GM19324 (cell line): Measurements from ENCODE around the gene GTF2A2.
A peak's percentile ranks its signal among the peaks of the same experiment; 100 is the strongest.
"Not testable (repeated sequence)": the region's sequence is repeated elsewhere in the genome, so short reads cannot be mapped to it uniquely, and the experiment has no call there.

Experiments used
- ATAC-seq: cut with Tn5 transposase; IDR thresholded peaks from one replicate; pipeline ENCODE4 v1.9.1; 2021; ENCODE audit warnings: mild to moderate bottlenecking, moderate library complexity; ENCODE audit not compliant: unreplicated experiment, low FRiP score

Gene GTF2A2

GRCh38 chr15:59656897-59657634 is at the start of gene GTF2A2:
Gene GTF2A2 (minus strand): TSS chr15:59657515. CDS start chr15:59652277, 5,238 bp downstream.
- peak; percentile 97 for ATAC-seq

DNA sequence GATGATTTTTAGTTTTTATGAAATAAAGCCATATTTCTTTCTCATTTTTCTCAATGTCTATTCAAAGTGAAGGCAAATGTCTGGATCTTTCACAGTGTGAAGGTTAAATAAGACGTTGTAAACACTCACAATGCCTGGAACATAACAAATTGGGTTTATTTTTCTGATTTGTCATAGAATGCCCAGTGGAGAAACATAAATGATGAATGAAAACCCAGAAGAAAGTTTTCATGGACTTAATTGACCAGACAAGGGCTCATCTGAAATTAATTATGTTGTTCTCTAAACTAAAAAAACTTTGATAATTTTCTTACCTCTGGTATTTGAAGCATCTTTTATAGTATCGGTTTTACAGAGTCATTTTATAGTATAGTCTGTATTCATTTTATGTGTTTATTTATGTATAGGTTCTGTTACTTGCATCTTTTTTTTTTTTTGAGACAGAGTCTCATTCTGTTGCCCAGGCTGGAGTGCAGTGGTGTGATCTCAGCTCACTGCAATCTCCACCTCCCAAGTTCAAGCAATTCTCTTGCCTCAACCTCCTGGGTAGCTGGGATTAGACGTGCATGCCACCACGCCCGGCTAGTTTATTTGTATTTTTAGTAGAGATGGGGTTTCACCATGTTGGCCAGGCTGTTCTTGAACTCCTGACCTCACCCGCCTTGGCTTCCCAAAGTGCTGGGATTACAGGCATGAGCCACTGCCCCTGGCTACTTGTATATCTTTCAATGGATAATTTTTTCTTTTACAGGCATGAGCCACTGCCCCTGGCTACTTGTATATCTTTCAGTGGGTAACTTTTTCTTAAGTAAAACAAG is 46.9 kb upstream of the GTF2A2 start:
- no peak for ATAC-seq

- no peak for ATAC-seq
These were observed 45.0 kb upstream of the GTF2A2 start for GRCh38 chr15:59702351-59702750.

DNA sequence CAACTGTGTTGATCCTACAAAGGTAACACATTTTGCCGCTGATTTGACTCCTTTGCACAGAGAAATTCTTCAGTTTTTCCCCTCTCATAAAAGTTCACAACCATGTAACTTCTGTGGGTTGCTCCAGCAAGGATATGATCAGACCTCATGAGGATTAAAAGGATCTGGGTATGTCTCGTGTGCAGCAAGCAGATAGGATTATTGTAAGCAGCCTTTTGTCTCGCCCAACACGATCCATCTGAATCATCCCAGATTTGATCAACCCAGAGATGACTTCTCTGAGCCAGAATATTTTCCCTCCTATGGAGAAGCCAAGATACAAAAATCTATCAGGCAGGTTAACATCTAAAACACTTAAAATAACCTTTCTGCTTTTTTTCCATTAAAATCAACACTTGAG is 44.6 kb upstream of the GTF2A2 start:
- ATAC-seq = no peak

DNA sequence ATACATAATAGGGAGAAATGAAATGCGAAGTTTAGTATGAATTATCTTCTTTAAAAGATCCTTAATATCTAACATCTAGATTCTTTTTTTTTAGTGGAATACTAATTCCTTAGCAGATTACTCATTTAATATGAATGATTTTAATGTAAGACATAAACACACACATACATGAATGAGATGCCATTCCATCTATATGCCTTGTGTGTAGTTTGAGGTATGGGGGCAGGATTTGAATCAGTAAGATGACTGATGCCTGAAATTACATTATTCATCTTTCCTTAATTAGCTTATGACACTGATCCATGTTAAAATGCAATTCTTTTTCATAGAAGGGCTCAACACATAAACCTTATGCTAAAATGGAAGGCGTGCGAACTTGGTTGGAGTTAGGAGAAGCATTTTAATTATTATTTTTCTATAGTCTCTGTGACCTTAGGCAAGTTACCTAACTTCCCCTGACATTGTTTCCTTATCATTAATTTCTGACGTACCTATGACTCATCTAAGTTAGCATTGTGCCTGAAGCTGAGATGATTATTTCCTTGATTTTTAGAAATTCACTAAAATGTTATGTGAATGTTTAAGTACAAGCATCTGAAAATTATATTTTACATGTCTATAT is 42.6 kb upstream of the GTF2A2 start:
- no peak for ATAC-seq

DNA sequence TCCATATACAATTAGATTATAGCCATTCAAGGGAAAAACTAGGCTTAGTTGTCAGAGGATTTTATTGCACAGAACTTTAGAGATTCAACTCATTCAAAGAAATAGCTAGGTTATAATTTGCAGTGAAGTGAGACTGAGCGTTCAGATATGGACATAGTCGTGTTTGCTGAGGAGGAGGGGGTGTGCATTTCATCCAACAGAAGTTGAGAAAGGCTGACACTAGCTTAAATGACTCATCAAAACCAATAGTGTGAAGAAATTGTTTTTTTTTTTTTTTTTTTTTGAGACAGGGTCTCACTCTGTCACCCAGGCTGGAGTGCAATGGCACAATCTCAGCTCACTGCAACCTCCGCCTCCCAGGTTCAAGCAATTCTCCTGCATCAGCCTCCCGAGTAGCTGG is 40.8 kb upstream of the GTF2A2 start:
- ATAC-seq = not testable (repeated sequence)

DNA sequence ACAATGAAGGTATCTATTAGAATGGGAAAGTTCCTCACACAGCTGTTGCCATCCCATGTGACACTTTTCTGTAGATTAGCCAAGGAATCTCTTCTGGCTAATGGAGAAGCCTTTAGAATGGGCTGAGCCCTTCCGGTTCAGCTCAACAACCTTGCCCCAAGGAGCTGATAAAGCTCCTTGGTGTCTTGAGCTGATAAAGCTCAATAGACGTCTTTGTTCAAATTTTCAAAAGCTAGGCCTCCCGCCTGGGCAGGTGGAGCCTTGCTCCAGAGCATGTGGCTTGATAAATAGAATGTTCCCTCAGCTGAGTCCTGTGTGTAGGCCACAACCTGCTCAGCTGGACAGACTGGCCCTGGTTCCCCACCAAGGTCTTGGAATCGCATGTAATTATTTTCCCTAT is 39.0 kb upstream of the GTF2A2 start:
- no peak for ATAC-seq

DNA sequence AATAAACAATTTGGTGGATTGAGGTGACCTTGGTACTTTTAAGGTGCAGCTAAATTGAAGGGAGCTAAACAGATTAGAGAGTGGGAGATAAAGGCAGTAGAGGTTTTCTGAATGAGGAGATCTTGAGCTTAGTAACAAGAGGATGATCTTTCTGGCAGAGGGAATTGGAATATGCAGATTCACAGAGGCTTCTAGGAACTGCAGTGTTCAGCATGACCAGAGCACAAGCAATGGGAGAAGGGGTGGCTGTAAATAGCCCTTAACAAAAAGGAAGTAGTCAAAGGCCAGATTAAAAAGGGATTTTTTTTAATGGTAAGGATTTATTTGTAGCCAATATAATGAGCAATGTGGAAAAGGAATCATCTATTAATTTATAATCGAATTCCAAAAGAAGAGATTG is 37.5 kb upstream of the GTF2A2 start:
- no peak for ATAC-seq

GRCh38 chr15:59691194-59691805 is 34.0 kb upstream of the GTF2A2 start:
- ATAC-seq = no peak

- ATAC-seq = no peak
These were observed 32.4 kb upstream of the GTF2A2 start for GRCh38 chr15:59689626-59690236.

- peak; percentile 92 for ATAC-seq
These were observed 31.7 kb upstream of the GTF2A2 start, which contains the start of gene BNIP2 for GRCh38 chr15:59688782-59689625. Gene BNIP2 (minus strand): TSS chr15:59689320. CDS start chr15:59682457, 6,863 bp downstream.

DNA sequence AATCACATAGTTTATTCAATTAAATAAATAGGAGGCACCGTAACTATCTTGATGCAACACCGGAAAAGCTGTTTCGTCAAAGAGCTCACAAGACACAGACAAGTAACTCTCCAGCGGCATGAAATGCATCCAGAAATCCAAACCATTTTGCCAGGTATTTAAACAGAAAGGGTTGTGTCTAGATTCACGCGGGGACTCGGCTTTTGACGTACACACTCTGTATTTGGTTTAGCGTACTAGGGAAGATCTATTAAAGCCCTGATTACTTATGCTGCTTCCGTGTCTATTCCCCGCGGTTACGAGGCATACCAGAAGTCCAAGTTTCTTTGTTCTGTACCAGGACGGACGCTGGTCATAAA is 31.1 kb upstream of the GTF2A2 start:
- ATAC-seq = no peak

GRCh38 chr15:59687836-59688235 is 30.5 kb upstream of the GTF2A2 start:
- ATAC-seq = no peak

DNA sequence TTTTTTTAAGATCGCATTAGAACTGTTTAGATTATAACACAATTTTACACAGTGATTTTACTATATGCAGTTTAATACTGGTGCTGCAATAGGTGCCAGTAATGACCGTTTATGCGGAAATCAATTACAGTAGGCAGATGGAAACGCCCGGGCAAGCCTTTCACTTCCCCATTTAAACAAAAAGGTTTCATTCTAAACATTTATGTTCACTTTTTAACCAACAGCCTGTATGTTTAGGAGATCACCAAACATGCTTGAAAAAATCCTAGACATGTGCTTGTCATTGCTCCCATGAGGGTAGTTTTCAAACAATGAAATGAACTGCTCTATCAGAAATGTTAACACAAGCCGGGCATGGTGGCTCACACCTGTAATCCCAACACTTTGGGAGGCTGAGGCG is 29.1 kb upstream of the GTF2A2 start:
- ATAC-seq = no peak

DNA sequence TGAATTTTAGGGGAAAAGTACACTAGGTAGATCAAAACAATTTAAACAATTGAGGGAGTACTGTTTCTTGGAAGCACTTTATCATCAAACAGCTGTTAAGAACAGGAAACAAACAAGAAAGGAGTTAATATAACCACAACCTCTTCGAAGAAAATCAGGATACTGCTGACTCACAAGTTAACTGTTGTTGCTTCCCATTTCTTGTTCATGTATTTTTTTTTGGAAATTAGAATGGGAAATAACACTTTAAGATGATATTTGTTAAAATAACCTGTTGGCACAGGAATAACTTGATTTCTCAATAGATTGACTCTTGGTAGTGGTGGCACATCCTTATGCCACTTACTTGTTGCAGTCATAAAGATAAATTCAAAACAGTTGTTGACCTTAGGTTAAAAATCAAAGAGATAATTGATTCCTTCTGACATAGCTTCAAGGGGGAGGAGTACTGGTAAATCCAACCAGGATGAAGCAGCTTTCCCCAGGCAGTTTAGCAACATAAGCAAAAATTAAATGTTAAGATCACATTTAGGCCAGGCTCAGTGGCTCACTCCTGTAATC is 28.5 kb upstream of the GTF2A2 start:
- ATAC-seq = no peak

DNA sequence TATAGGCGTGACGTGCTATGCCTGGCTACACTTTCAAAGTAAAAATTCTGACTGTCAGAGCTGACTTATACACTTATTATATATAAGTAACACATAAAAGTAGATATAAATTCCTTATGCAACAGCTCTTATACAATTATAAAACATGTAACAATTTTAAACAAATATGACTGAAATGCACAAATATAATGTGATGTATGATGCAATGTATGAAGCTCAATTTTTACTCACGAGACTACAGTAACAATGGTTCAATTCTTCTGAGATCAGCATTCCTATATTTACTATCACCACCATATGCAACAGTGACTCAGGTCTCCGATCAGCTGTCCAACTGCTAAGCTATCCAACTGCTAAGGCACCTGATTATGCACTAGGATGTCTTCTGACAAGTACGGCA is 23.6 kb upstream of the GTF2A2 start:
- ATAC-seq = no peak

DNA sequence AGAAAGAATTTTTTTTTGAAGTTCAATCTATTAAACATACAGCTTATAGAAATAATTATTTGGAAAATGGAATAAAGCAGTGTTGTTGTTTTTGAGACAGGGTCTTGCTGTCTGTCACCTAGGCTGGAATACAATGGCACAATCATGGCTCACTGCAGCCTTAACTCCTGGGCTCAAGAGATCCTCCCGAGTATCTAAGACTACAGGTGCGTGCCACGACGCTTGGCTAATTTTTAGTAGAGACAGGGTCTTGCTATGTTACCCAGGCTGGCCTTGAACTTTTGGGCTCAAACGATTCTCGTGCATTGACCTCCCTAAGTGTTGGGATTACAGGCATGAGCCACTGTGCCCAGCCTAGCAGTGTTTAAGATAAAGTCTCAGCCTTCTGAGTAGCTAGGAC is 23.0 kb upstream of the GTF2A2 start:
- ATAC-seq = no peak

DNA sequence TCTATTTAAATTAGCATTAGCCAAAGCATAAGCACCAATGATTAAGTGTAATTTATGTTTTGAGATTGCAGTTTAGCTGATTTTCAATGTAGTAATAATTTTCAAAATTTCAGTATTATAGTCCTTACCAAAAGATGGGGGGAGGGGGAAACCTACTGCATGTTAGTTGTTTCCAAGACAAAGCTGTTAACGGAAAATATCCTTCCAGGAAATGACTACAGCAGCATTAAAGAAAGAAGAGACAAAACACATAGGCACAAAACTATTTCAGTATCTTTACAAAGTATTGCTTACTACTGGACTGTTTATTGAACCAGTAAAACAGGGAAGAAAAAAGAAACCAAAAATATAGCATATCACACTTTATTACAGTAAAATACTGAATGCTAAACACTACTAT is 21.3 kb upstream of the GTF2A2 start:
- ATAC-seq = no peak

DNA sequence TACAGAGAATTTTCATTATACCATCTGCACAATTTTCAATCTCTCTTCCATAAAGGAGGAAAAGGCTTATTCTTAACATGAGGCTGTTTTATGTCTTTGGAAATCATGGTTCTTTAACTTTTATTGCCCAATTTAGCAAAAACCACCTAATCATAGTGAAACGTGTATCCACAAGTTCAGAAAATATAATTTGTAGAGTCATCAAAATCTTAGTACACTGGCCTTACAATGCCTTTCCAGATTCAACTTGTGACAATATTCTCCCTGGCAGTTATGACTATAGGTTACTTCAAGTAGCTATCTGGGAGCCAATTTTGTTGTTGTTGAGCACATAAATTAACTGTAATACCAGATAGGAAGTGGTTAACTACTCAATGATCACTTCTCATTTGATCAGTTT is 20.9 kb upstream of the GTF2A2 start:
- no peak for ATAC-seq
